Measurements from ENCODE around the gene ANAPC4. TPM values are rescaled to one million over a fixed set of nuclear protein-coding genes. Genes with fewer than 3 reads are reported as not detected.
"Not testable (repeated sequence)": the region's sequence is repeated elsewhere in the genome, so short reads cannot be mapped to it uniquely, and the experiment has no call there.

ANAPC4 gene
- 11.5 TPM for total RNA-seq
- long read RNA-seq, transcript ANAPC4-201 (29 exons, 2,685 nt): major isoform, 19 of 44 reads
- long read RNA-seq, partial matches to known transcripts: 0 of 44 reads
- long read RNA-seq, other reads (novel, unspliced or antisense): 21 of 44 reads

- DNase-seq (peak; percentile 97), ATAC-seq (ENCODE audit: poor library complexity) (peak; percentile 99)
- intact Hi-C loops (cut with DNase I): no loop called here
Observed at GRCh38 chr4:25376754-25377571, at the start of gene ANAPC4. Gene ANAPC4, plus strand, starts transcription at chr4:25377263. Its CDS starts 165 bp downstream, at chr4:25377428.

- intact Hi-C loops (cut with DNase I); ATAC-seq (ENCODE audit: poor library complexity): not testable (repeated sequence)
Observed at GRCh38 chr4:25328463-25328862, 48.6 kb upstream of the ANAPC4 start.

GRCh38 chr4:25330335-25330734 lies 46.7 kb upstream of the ANAPC4 start:
- intact Hi-C loops (cut with DNase I): no loop called here
- ATAC-seq (ENCODE audit: poor library complexity): no peak
- DNase-seq: no peak

More at GRCh38 chr4:25328463-25328862, 48.6 kb upstream of the ANAPC4 start:
- DNase-seq: not testable (repeated sequence)

GRCh38 chr4:25330905-25331808 lies 45.9 kb upstream of the ANAPC4 start:
- ATAC-seq (ENCODE audit: poor library complexity) (no peak), DNase-seq (no peak)
- intact Hi-C loops (cut with DNase I): no loop called here

GRCh38 chr4:25343671-25344070 lies 33.4 kb upstream of the ANAPC4 start:
- intact Hi-C loops (cut with DNase I): no loop called here
- ATAC-seq (ENCODE audit: poor library complexity) (no peak), DNase-seq (no peak)

- ATAC-seq (ENCODE audit: poor library complexity): no peak
- intact Hi-C loops (cut with DNase I): no loop called here
- no peak for DNase-seq
Observed at GRCh38 chr4:25345744-25346143, 31.3 kb upstream of the ANAPC4 start.

- DNase-seq: no peak
- intact Hi-C loops (cut with DNase I): no loop called here
- ATAC-seq (ENCODE audit: poor library complexity): no peak
Observed at GRCh38 chr4:25346913-25347312, 30.1 kb upstream of the ANAPC4 start.

GRCh38 chr4:25347473-25347872 lies 29.6 kb upstream of the ANAPC4 start:
- intact Hi-C loops (cut with DNase I): no loop called here
- DNase-seq (no peak), ATAC-seq (ENCODE audit: poor library complexity) (no peak)

- ATAC-seq (ENCODE audit: poor library complexity) (no peak), DNase-seq (no peak)
- intact Hi-C loops (cut with DNase I): no loop called here
Observed at GRCh38 chr4:25347971-25348370, 29.1 kb upstream of the ANAPC4 start.

GRCh38 chr4:25350561-25350960 lies 26.5 kb upstream of the ANAPC4 start:
- DNase-seq: no peak
- intact Hi-C loops (cut with DNase I): no loop called here
- no peak for ATAC-seq (ENCODE audit: poor library complexity)

- ATAC-seq (ENCODE audit: poor library complexity): no peak
- intact Hi-C loops (cut with DNase I): no loop called here
- no peak for DNase-seq
Observed at GRCh38 chr4:25351777-25352416, 25.2 kb upstream of the ANAPC4 start.

GRCh38 chr4:25356068-25356467 lies 21.0 kb upstream of the ANAPC4 start:
- intact Hi-C loops (cut with DNase I): no loop called here
- DNase-seq (no peak), ATAC-seq (ENCODE audit: poor library complexity) (no peak)

GRCh38 chr4:25358515-25359275 lies 18.4 kb upstream of the ANAPC4 start:
- no peak for ATAC-seq (ENCODE audit: poor library complexity)
- DNase-seq: no peak
- intact Hi-C loops (cut with DNase I): no loop called here

GRCh38 chr4:25361253-25361652 lies 15.8 kb upstream of the ANAPC4 start:
- ATAC-seq (ENCODE audit: poor library complexity) (no peak), DNase-seq (no peak)
- intact Hi-C loops (cut with DNase I): no loop called here

- intact Hi-C loops (cut with DNase I): no loop called here
- DNase-seq (no peak), ATAC-seq (ENCODE audit: poor library complexity) (no peak)
Observed at GRCh38 chr4:25367004-25367621, 9.9 kb upstream of the ANAPC4 start.

- intact Hi-C loops (cut with DNase I): no loop called here
- DNase-seq: no peak
- no peak for ATAC-seq (ENCODE audit: poor library complexity)
Observed at GRCh38 chr4:25367877-25368276, 9.2 kb upstream of the ANAPC4 start.

GRCh38 chr4:25368315-25368714 lies 8.7 kb upstream of the ANAPC4 start:
- ATAC-seq (ENCODE audit: poor library complexity): no peak
- DNase-seq: no peak
- intact Hi-C loops (cut with DNase I): no loop called here

GRCh38 chr4:25370242-25370641 lies 6.8 kb upstream of the ANAPC4 start:
- DNase-seq: no peak
- intact Hi-C loops (cut with DNase I): no loop called here
- ATAC-seq (ENCODE audit: poor library complexity): no peak
